ENCODE results near the gene NTN5.
A peak's percentile ranks its signal among the peaks of the same experiment; 100 is the strongest.
"Not testable (repeated sequence)": the region's sequence is repeated elsewhere in the genome, so short reads cannot be mapped to it uniquely, and the experiment has no call there.

Gene NTN5

GRCh38 chr19:48672994-48673393, at the start of gene NTN5:
Gene NTN5, minus strand, starts transcription at chr19:48673017. Its CDS starts 2,031 bp downstream, at chr19:48670986.
- no peak for DNase-seq (ENCODE audit: low read depth in 3 of 3)

GRCh38 chr19:48722196-48722708, 49.4 kb upstream of the NTN5 start:
- no peak for DNase-seq (ENCODE audit: low read depth in 3 of 3)

GRCh38 chr19:48720613-48721296, 47.9 kb upstream of the NTN5 start:
- DNase-seq (ENCODE audit: low read depth in 3 of 3): peak; percentile 82 to 92 (median 84)

- no peak for DNase-seq (ENCODE audit: low read depth in 3 of 3)
These were observed 47.4 kb upstream of the NTN5 start for GRCh38 chr19:48720251-48720612.

GRCh38 chr19:48719263-48720171, 46.7 kb upstream of the NTN5 start, which contains the start of gene MAMSTR:
Gene MAMSTR, minus strand, starts transcription at chr19:48719725. Its CDS starts 694 bp downstream, at chr19:48719031.
- no peak for DNase-seq (ENCODE audit: low read depth in 3 of 3)

GRCh38 chr19:48718711-48719231, 46.0 kb upstream of the NTN5 start:
- no peak for DNase-seq (ENCODE audit: low read depth in 3 of 3)

GRCh38 chr19:48718106-48718505, 45.3 kb upstream of the NTN5 start:
- not testable (repeated sequence) for DNase-seq (ENCODE audit: low read depth in 3 of 3)

- no peak for DNase-seq (ENCODE audit: low read depth in 3 of 3)
These were observed 43.9 kb upstream of the NTN5 start for GRCh38 chr19:48716562-48717291.

GRCh38 chr19:48715681-48716171, 42.9 kb upstream of the NTN5 start:
- no peak for DNase-seq (ENCODE audit: low read depth in 3 of 3)

- no peak for DNase-seq (ENCODE audit: low read depth in 3 of 3)
These were observed 42.2 kb upstream of the NTN5 start for GRCh38 chr19:48714759-48715675.

- peak; percentile 94 to 98 (median 94) for DNase-seq (ENCODE audit: low read depth in 3 of 3)
These were observed 41.3 kb upstream of the NTN5 start for GRCh38 chr19:48713864-48714755.

GRCh38 chr19:48713041-48713863, 40.4 kb upstream of the NTN5 start:
- no peak for DNase-seq (ENCODE audit: low read depth in 3 of 3)

- DNase-seq (ENCODE audit: low read depth in 3 of 3): no peak
These were observed 38.4 kb upstream of the NTN5 start for GRCh38 chr19:48711106-48711662.

- DNase-seq (ENCODE audit: low read depth in 3 of 3): no peak
These were observed 35.7 kb upstream of the NTN5 start for GRCh38 chr19:48708471-48708870.

GRCh38 chr19:48705431-48705830, 32.6 kb upstream of the NTN5 start:
- no peak for DNase-seq (ENCODE audit: low read depth in 3 of 3)

- DNase-seq (ENCODE audit: low read depth in 3 of 3): no peak
These were observed 30.5 kb upstream of the NTN5 start for GRCh38 chr19:48703316-48703715.

GRCh38 chr19:48702701-48703100, 29.9 kb upstream of the NTN5 start:
- no peak for DNase-seq (ENCODE audit: low read depth in 3 of 3)

- DNase-seq (ENCODE audit: low read depth in 3 of 3): no peak
These were observed 25.2 kb upstream of the NTN5 start for GRCh38 chr19:48698046-48698445.

All from stimulated activated CD4-positive, alpha-beta T cell treated with anti-CD3 and anti-CD28 coated beads, TNF-alpha, amount 100 ng/mL, for 24 hours (primary cell).